Chondrocyte (in vitro differentiated cells): Measurements from ENCODE around the gene LEKR1. TPM values are rescaled to one million over a fixed set of nuclear protein-coding genes. Genes with fewer than 3 reads are reported as not detected.

Experiments
- DNase-seq: peaks from one replicate; pipeline ENCODE4 v3.0.0; 2021; ENCODE audit warnings: mixed read lengths, low spot score
- H3K27ac Mint-ChIP-seq: one replicate; pipeline ENCODE4 v1.8.0; 2021; ENCODE audit warnings: mild to moderate bottlenecking, moderate library complexity, mixed read lengths; ENCODE audit not compliant: unreplicated experiment
- H3K27me3 Mint-ChIP-seq: 2 replicates; pipeline ENCODE4 v1.8.0; 2021; ENCODE audit warnings: low read depth, mixed read lengths
- H3K36me3 Mint-ChIP-seq: 2 replicates; pipeline ENCODE4 v1.8.0; 2021; ENCODE audit warnings: low read depth, mixed read lengths
- H3K4me1 Mint-ChIP-seq: 2 replicates; pipeline ENCODE4 v1.8.0; 2021; ENCODE audit warnings: low read depth, mild to moderate bottlenecking, mixed read lengths
- H3K4me3 Mint-ChIP-seq: one replicate; pipeline ENCODE4 v1.8.0; 2021; ENCODE audit warnings: mild to moderate bottlenecking, moderate library complexity, mixed read lengths; ENCODE audit not compliant: unreplicated experiment
- H3K9me3 Mint-ChIP-seq: 2 replicates; pipeline ENCODE4 v1.8.0; 2021; ENCODE audit warnings: low read depth, mixed read lengths
- CTCF ChIP-seq: fragments of 200-600 bp; sonication (generic); IDR thresholded peaks from 2 replicates; pipeline ENCODE4 v1.5.0; 2021; ENCODE audit warnings: antibody characterized with exemption, mild to moderate bottlenecking, moderate library complexity
- total RNA-seq: library from RNA; stranded (reverse); gene quantifications from 3 replicates; pipeline ENCODE4 v1.2.1, GENCODE V29; 2021

The LEKR1 gene
- total RNA-seq, 1 donor from 2014 or later, result 0.45 TPM

DNA sequence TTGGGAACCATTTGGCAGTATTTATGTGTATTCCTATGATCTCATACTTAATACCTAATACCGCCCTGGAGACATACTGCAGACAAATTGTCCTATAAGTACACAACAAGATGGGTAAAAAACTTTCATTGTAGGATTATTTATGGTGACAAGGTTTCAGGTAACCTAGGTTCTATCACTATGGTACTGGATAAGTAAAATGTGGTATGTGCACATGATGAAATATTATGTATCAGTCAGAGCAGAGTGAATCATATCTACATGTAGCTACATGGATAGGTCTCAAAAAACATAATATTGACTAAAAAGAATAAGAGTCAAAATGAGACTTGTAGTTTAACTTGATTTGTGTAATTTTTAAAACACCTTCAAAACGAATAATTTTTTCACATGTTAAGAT, 147.8 kb downstream of the LEKR1 start:
- Mint-ChIP-seq H3K27me3 (no peaks in the 10 kb centered on the region), H3K4me3 (no peak overlapping the region), H3K9me3 (no peaks in the 10 kb centered on the region), H3K27ac (no peak overlapping the region), H3K36me3 (no peaks in the 10 kb centered on the region), H3K4me1 (no peaks in the 10 kb centered on the region)
- no peak for TF ChIP-seq CTCF
- DNase-seq, result no peak

DNA sequence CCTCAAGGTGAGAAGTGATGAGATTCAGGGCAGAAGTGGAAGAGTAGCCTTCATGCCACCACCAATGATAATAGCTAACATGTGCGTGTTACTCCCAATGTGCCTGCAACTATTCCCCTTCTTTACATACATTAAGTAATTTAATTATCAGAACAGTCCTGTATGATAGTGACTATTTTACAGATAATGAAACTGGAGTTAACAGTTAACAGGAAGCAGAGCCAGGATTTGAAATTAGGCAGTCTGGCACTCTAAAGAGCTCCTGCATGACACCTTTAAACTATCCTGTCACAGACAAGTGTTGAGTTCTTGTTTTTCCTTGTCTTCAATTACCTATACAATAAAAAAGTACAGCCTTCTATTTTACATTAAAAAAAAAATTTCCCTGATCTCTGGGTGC, 148.8 kb downstream of the LEKR1 start:
- H3K27ac Mint-ChIP-seq, result no peak overlapping the region
- H3K27me3 Mint-ChIP-seq, result no peaks in the 10 kb centered on the region
- H3K36me3 Mint-ChIP-seq, result no peaks in the 10 kb centered on the region
- DNase-seq, result no peak
- H3K4me1 Mint-ChIP-seq, result no peaks in the 10 kb centered on the region
- H3K4me3 Mint-ChIP-seq, result no peak overlapping the region
- no peak for TF ChIP-seq CTCF
- H3K9me3 Mint-ChIP-seq, result no peaks in the 10 kb centered on the region

- TF ChIP-seq CTCF, result no peak
- Mint-ChIP-seq H3K27ac (no peak overlapping the region), H3K4me3 (no peak overlapping the region), H3K9me3 (no peaks in the 10 kb centered on the region), H3K4me1 (no peaks in the 10 kb centered on the region), H3K36me3 (no peaks in the 10 kb centered on the region), H3K27me3 (no peaks in the 10 kb centered on the region)
- DNase-seq, result no peak
These were observed 149.6 kb downstream of the LEKR1 start for GRCh38 chr3:156975721-156976120.

GRCh38 chr3:156976933-156977332, 150.8 kb downstream of the LEKR1 start:
- TF ChIP-seq CTCF, result no peak
- no peak for DNase-seq
- H3K4me3 Mint-ChIP-seq, result no peak overlapping the region
- H3K4me1 Mint-ChIP-seq, result no peaks in the 10 kb centered on the region
- H3K27me3 Mint-ChIP-seq, result no peaks in the 10 kb centered on the region
- H3K9me3 Mint-ChIP-seq, result no peaks in the 10 kb centered on the region
- H3K27ac Mint-ChIP-seq, result no peak overlapping the region
- H3K36me3 Mint-ChIP-seq, result no peaks in the 10 kb centered on the region

GRCh38 chr3:156978481-156978961, 152.4 kb downstream of the LEKR1 start:
- Mint-ChIP-seq H3K4me1 (no peaks in the 10 kb centered on the region), H3K27ac (no peak overlapping the region), H3K27me3 (no peaks in the 10 kb centered on the region), H3K9me3 (no peaks in the 10 kb centered on the region), H3K4me3 (no peak overlapping the region), H3K36me3 (no peaks in the 10 kb centered on the region)
- DNase-seq, result no peak
- TF ChIP-seq CTCF, result no peak
